GM23248 (cell line): Measurements from ENCODE around the gene SLC30A7.

ENCODE experiments used
- EZH2 ChIP-seq: fragments of 200-600 bp; sonication (generic); IDR thresholded peaks from 2 replicates; pipeline ENCODE4 v1.6.1; 2018; ENCODE audit warnings: antibody characterized with exemption, mild to moderate bottlenecking; ENCODE audit not compliant: insufficient read depth, poor library complexity, severe bottlenecking
- EZH2phosphoT487 ChIP-seq: fragments of 200-600 bp; sonication (generic); IDR thresholded peaks from 2 replicates; pipeline ENCODE4 v1.6.1; 2018; ENCODE audit warnings: antibody characterized with exemption, moderate library complexity, mild to moderate bottlenecking, low read depth; ENCODE audit not compliant: insufficient read depth

- TF ChIP-seq EZH2, result no peak
- TF ChIP-seq EZH2phosphoT487, result no peak
Observed at GRCh38 chr1:100943533-100943932, 47.6 kb downstream of the SLC30A7 start.
